Lower leg skin (tissue), 4 donors: ENCODE data around the gene SLIT3. TPM values are rescaled to one million over a fixed set of nuclear protein-coding genes. Genes with fewer than 3 reads are reported as not detected.

ENCODE experiments used
- DNase-seq, 2 donors: peaks; one replicate each; pipeline ENCODE4 v3.0.0-alpha.2; 2019; ENCODE audit warnings: low spot score in 2 of 2
- H3K4me3 ChIP-seq: fragments of 200-600 bp; sonication (generic); 2 replicates; pipeline ENCODE4 v1.5.1; 2017; ENCODE audit warnings: mild to moderate bottlenecking, low read depth; ENCODE audit not compliant: poor library complexity, severe bottlenecking
- POLR2A ChIP-seq, 2 donors: fragments of 450-650 bp; IDR thresholded peaks; one replicate each; pipeline ENCODE4 v1.6.1; 2016 to 2017; ENCODE audit warnings: antibody characterized with exemption in 2 of 2, mild to moderate bottlenecking in 1 of 2, moderate library complexity in 1 of 2
- WGBS, 2 donors: methylation state at CpG; one replicate each; pipeline ENCODE4 v1.1.5; 2018; 5-methylcytosine and 5-hydroxymethylcytosine counted together
- intact Hi-C: fragments of 100-400 bp; cut with DNase I; formaldehyde crosslinking; loops from one replicate; pipeline ENCODE4 v1.15.0; 2023; ENCODE audit warnings: low total_unique reads
- total RNA-seq, 4 donors: library from RNA; depleted of rRNA; stranded (reverse); fragments of >200 nt; gene quantifications; one replicate each; pipeline ENCODE4 v1.1.0, GENCODE V29; 2016
- TF ChIP-seq, protein P1 (sequence below), 3 donors: fragments of 450-650 bp; IDR thresholded peaks; one replicate each; pipeline ENCODE4 v1.5.1; 2016; ENCODE audit warnings: antibody characterized with exemption in 3 of 3, mild to moderate bottlenecking in 3 of 3, moderate library complexity in 2 of 3

The SLIT3 gene
- total RNA-seq, 4 donors from 2014 or later, result 12.4 to 66.0 (median 22.8) TPM

DNA sequence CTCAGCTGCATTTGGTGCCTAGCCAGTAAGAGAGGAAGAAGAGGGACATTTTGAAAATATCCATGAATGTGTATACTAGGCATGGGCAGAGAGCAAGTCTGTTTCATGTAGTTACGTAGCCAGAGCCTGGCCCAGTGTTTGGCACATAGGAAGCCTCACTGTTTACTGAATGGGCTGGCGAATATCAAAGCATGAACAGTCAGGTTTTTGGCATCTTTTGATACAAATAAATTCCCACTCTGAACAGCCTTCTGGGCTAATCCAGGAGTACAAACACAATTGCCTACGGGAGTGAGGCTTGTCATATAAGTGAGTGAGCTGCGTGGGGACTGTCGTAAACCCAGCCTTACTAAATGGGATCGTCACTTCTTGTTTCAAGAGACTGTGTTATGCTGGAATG, 468.6 kb downstream of the SLIT3 start:
- no peak for DNase-seq
- 74 to 78% methylated on average over 6 of the region's 6 CpGs for WGBS, 2 donors
- no peak for TF ChIP-seq POLR2A (IDR thresholded peaks at IDR 0.05)
- TF ChIP-seq, protein P1, sequence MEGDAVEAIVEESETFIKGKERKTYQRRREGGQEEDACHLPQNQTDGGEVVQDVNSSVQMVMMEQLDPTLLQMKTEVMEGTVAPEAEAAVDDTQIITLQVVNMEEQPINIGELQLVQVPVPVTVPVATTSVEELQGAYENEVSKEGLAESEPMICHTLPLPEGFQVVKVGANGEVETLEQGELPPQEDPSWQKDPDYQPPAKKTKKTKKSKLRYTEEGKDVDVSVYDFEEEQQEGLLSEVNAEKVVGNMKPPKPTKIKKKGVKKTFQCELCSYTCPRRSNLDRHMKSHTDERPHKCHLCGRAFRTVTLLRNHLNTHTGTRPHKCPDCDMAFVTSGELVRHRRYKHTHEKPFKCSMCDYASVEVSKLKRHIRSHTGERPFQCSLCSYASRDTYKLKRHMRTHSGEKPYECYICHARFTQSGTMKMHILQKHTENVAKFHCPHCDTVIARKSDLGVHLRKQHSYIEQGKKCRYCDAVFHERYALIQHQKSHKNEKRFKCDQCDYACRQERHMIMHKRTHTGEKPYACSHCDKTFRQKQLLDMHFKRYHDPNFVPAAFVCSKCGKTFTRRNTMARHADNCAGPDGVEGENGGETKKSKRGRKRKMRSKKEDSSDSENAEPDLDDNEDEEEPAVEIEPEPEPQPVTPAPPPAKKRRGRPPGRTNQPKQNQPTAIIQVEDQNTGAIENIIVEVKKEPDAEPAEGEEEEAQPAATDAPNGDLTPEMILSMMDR (IDR thresholded peaks at IDR 0.05), result no peak
- intact Hi-C loops, result no loop called here
- H3K4me3 ChIP-seq, result no peak overlapping the region

DNA sequence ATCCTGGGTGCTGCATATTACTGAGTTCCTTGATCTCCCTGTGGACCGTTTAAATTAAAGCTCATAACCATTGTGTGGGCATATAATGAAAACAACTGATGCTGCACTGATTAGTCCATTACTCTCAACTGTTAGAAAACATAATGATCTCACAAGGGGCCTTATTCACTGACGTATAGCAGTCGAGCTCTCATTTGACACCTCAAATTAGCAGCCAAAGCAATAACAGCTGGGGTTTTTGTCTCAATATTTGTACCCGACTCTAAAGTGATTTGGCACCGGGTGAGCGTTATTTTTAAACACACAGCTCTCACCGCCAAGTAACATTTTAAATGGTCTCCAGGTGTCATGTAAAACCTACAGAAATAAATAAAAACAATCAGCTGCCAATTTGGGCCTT, 469.6 kb downstream of the SLIT3 start:
- WGBS, 2 donors, result 67 to 70% methylated on average over 7 of the region's 7 CpGs

DNA sequence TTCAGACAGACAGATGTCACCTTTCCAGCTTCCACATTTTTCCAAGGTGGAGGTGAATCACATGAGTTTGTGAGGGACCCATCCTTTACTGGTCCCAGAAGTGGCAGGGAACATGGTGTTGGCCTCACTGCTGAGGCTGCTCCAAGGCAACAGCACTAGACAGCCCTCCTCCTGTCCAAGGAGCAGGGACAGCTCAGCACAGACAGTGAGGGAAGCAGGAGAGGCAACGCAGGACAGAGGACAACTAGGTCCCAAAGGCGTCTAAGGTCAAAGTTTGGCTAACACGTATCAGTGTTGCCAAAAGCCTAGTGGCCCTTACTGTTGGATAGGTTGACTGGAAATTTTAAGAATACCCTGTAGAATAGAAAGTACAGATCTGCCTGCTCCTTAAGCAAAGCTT, 470.1 kb downstream of the SLIT3 start:
- 79 to 88% methylated on average over 3 of the region's 3 CpGs for WGBS, 2 donors
- intact Hi-C loops, result no loop called here
- no peak for DNase-seq
- no peak overlapping the region for H3K4me3 ChIP-seq
- TF ChIP-seq, protein P1 (IDR thresholded peaks at IDR 0.05), result no peak
- no peak for TF ChIP-seq POLR2A (IDR thresholded peaks at IDR 0.05)

More for the DNA sequence above, 469.6 kb downstream of the SLIT3 start:
- intact Hi-C loops, result no loop called here
- DNase-seq, result no peak
- no peak overlapping the region for H3K4me3 ChIP-seq
- no peak for TF ChIP-seq POLR2A (IDR thresholded peaks at IDR 0.05)
- TF ChIP-seq, protein P1 (IDR thresholded peaks at IDR 0.05), result no peak

DNA sequence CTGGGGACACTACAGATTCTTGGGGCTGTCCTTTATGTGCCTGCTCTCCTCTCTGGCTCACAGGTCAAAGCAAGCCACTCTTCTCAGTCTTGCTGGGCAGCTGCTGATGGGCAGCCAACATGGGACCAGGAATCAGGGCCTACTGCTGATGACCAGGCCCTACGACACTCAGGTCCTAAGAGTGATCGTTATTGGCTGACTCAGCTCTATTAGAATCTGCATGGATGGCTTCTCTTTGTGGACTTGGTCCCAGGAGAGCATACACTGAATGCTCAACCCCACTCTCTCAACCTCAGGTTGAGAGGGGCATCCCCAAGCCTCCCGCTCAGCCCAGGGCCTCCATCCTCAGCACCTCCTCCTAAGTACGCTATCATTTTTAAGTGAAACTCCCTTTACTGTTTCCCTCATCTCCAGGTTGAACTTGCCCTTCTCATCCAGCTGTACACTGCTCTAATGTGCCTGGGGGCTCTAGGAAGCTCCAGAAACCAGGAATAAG, 471.0 kb downstream of the SLIT3 start:
- no peak overlapping the region for H3K4me3 ChIP-seq
- 85 to 98% methylated on average over 4 of the region's 4 CpGs for WGBS, 2 donors
- DNase-seq, result no peak
- intact Hi-C loops, result no loop called here
- TF ChIP-seq POLR2A (IDR thresholded peaks at IDR 0.05), result no peak
- TF ChIP-seq, protein P1 (IDR thresholded peaks at IDR 0.05), result no peak

DNA sequence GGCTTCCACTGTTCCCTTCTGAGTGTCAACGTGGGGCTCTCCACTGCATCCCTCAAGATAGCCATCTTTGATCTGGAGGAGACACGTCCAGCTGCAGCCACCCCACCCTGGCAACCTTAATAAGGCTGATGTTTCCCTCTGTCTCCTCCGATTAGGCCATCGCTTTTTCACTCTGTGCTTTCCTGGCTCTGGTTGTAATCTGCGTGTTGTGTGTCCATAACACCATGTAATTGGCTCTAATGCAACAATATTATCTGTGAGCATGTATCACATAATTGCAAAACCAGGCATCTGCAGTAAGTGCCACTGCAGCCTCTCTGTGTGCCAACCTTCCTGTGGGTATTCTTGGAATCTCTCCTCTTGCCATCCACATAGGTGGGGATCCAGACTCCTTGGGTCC, 471.9 kb downstream of the SLIT3 start:
- no peak for DNase-seq
- H3K4me3 ChIP-seq, result no peak overlapping the region
- intact Hi-C loops, result no loop called here
- TF ChIP-seq POLR2A (IDR thresholded peaks at IDR 0.05), result no peak
- TF ChIP-seq, protein P1 (IDR thresholded peaks at IDR 0.05), result no peak
- WGBS, 2 donors, result 82 to 91% methylated on average over 5 of the region's 5 CpGs

DNA sequence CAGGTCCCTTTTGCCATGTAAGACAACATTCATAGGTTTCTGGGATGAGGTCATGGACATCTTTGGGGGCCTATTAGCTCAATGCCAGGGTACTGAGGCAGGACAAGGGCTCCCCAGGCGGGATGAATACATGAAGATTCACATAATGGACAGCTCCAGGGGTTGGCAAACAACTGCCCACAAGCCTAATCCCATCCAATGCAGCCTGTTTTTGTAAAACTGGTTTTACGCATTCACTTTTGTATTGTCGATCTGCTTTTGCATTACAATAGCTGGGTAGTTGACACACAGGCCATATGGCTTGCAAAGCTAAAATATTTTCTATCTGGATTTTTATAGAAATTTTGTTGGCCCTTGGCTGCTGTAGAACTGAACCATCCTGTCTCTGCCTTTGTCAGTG, 473.3 kb downstream of the SLIT3 start:
- DNase-seq, result no peak
- H3K4me3 ChIP-seq, result no peak overlapping the region
- 86 to 89% methylated on average over 3 of the region's 3 CpGs for WGBS, 2 donors
- no peak for TF ChIP-seq POLR2A (IDR thresholded peaks at IDR 0.05)
- TF ChIP-seq, protein P1 (IDR thresholded peaks at IDR 0.05), result no peak
- intact Hi-C loops, result no loop called here
